ENCODE data around the gene LPGAT1. TPM values are rescaled to one million over a fixed set of nuclear protein-coding genes. Genes with fewer than 3 reads are reported as not detected.

The LPGAT1 gene
- total RNA-seq, 4 donors from 2014 or later, result 13.7 to 86.3 (median 26.7) TPM

GRCh38 chr1:211742889-211743529, 87.6 kb downstream of the LPGAT1 start:
- TF ChIP-seq CTCF (IDR thresholded peaks at IDR 0.05), result no peak
- TF ChIP-seq POLR2A (IDR thresholded peaks at IDR 0.05), result no peak
- intact Hi-C loops (cut with DNase I; ENCODE audit: low total_unique reads), result no loop called here
- 80 to 81% methylated on average over 4 of the region's 4 CpGs for WGBS, 2 donors
- no peak for DNase-seq (ENCODE audit: low spot score in 2 of 2)
- no peak overlapping the region for H3K4me3 ChIP-seq (ENCODE audit: low read depth, poor library complexity, severe bottlenecking)

GRCh38 chr1:211742272-211742671, 88.3 kb downstream of the LPGAT1 start:
- no peak for TF ChIP-seq POLR2A (IDR thresholded peaks at IDR 0.05)
- no peak for TF ChIP-seq CTCF (IDR thresholded peaks at IDR 0.05)
- WGBS, 2 donors, result 84 to 89% methylated on average over 1 of the region's 1 CpG
- intact Hi-C loops (cut with DNase I; ENCODE audit: low total_unique reads), result no loop called here
- DNase-seq (ENCODE audit: low spot score in 2 of 2), result no peak
- no peak overlapping the region for H3K4me3 ChIP-seq (ENCODE audit: low read depth, poor library complexity, severe bottlenecking)

- TF ChIP-seq POLR2A (IDR thresholded peaks at IDR 0.05) (no peak), CTCF (IDR thresholded peaks at IDR 0.05) (no peak)
- DNase-seq (ENCODE audit: low spot score in 2 of 2), result no peak
- WGBS, 2 donors, result 76 to 83% methylated on average over 3 of the region's 3 CpGs
- no peak overlapping the region for H3K4me3 ChIP-seq (ENCODE audit: low read depth, poor library complexity, severe bottlenecking)
- intact Hi-C loops (cut with DNase I; ENCODE audit: low total_unique reads), result no loop called here
Measured at GRCh38 chr1:211741788-211742187, 88.8 kb downstream of the LPGAT1 start.

GRCh38 chr1:211741116-211741515, 89.4 kb downstream of the LPGAT1 start:
- no peak for DNase-seq (ENCODE audit: low spot score in 2 of 2)
- TF ChIP-seq CTCF (IDR thresholded peaks at IDR 0.05) (no peak), POLR2A (IDR thresholded peaks at IDR 0.05) (no peak)
- WGBS, 2 donors, result 75 to 76% methylated on average over 9 of the region's 9 CpGs
- no peak overlapping the region for H3K4me3 ChIP-seq (ENCODE audit: low read depth, poor library complexity, severe bottlenecking)
- intact Hi-C loops (cut with DNase I; ENCODE audit: low total_unique reads), result no loop called here

GRCh38 chr1:211739671-211740411, 90.7 kb downstream of the LPGAT1 start:
- DNase-seq (ENCODE audit: low spot score in 2 of 2), result no peak
- TF ChIP-seq POLR2A (IDR thresholded peaks at IDR 0.05) (no peak), CTCF (IDR thresholded peaks at IDR 0.05) (no peak)
- intact Hi-C loops (cut with DNase I; ENCODE audit: low total_unique reads), result no loop called here
- 47 to 50% methylated on average over 5 to 6 of the region's 6 CpGs for WGBS, 2 donors
- H3K4me3 ChIP-seq (ENCODE audit: low read depth, poor library complexity, severe bottlenecking), result no peak overlapping the region

Data from lower leg skin (tissue), 4 donors.